ENCODE measurements around the gene TAGAP. TPM values are rescaled to one million over a fixed set of nuclear protein-coding genes. Genes with fewer than 3 reads are reported as not detected.

The TAGAP gene
- total and polyA plus RNA-seq, 2 of the 8 experiments (the other 6 are each of a cell fraction or from before 2014, with no cell fraction given) = not detected

GRCh38 chr6:159004592-159004991, 40.2 kb downstream of the TAGAP start:
- H3K23me2 ChIP-seq (ENCODE audit: low read depth, low read length) = peaks cover 2% of the 10 kb centered on the region; the same call in 1 of the 2 replicates
- no peak overlapping the region for H4K91ac ChIP-seq (replicated peaks; ENCODE audit: insufficient read length, low read length)
- H2BK12ac ChIP-seq (ENCODE audit: low read depth, low read length) = no peak overlapping the region
- FAIRE-seq (no peak), DNase-seq (ENCODE audit: low read depth in 1 of 2, low spot score in 2 of 2) (no peak)
- no peak overlapping the region for H3K27ac ChIP-seq (ENCODE audit: low read depth, low read length)
- no peak overlapping the region for H2BK120ac ChIP-seq (replicated peaks; ENCODE audit: low read depth, low read length)
- WGBS, 2 experiments (ENCODE audit: extremely low coverage in 1 of 2, insufficient coverage in 1 of 2, insufficient read length in 1 of 2, insufficient replicate concordance in 2 of 2, low coverage in 1 of 2, low lambda C conversion rate in 2 of 2, missing lambda C conversion rate in 1 of 2) = 66 to 100% methylated on average over 1 to 3 of the region's 3 CpGs
- H3K23ac ChIP-seq (ENCODE audit: insufficient read length) = no peak overlapping the region
- H3K9ac ChIP-seq (replicated peaks in 1 of 4; ENCODE audit: extremely low read depth in 1 of 4, low read depth in 3 of 4, low read length in 3 of 4) = no peak overlapping the region
- no peaks in the 10 kb centered on the region for H3K9me3 ChIP-seq (ENCODE audit: insufficient read depth in 2 of 2, low read depth in 1 of 2, low read length in 1 of 2)
- ChIA-PET POLR2A (ENCODE audit: partially characterized antibody) (no interaction called here), CTCF (ENCODE audit: partially characterized antibody) (interaction anchor here (1.4 to 2.5 kb wide), 4 partner anchors 100 to 130 kb away, joined by 4 to 7 read pairs (median 6); no protein-coding TSS in a partner anchor)
- no peak overlapping the region for H2AFZ ChIP-seq (ENCODE audit: low read length)
- no peak overlapping the region for H2BK20ac ChIP-seq (ENCODE audit: low read length)
- H3K79me2 ChIP-seq (ENCODE audit: control insufficient read depth in 1 of 2, insufficient read depth in 2 of 2, low read length in 2 of 2) = no peaks in the 10 kb centered on the region
- H3K4ac ChIP-seq (replicated peaks; ENCODE audit: insufficient read length, low read depth, low read length) = no peak overlapping the region
- no peak overlapping the region for H2BK15ac ChIP-seq (ENCODE audit: low read length)
- H3K36me3 ChIP-seq (ENCODE audit: control insufficient read depth in 2 of 4, insufficient read depth in 4 of 4, low read length in 3 of 4) = no peaks in the 10 kb centered on the region
- no peak overlapping the region for H2AK5ac ChIP-seq (ENCODE audit: low read depth, low read length)
- no peak overlapping the region for H4K5ac ChIP-seq (ENCODE audit: insufficient read length, low read depth, low read length)
- H4K20me1 ChIP-seq (replicated peaks in 1 of 2; ENCODE audit: control insufficient read depth in 1 of 2, insufficient read depth in 2 of 2, low read length in 2 of 2) = no peaks in the 10 kb centered on the region
- H3K14ac ChIP-seq (ENCODE audit: insufficient read length) = no peak overlapping the region
- H4K8ac ChIP-seq (ENCODE audit: extremely low read depth, insufficient read depth, low read length) = no peak overlapping the region
- H2BK5ac ChIP-seq (ENCODE audit: low read depth, low read length) = no peak overlapping the region
- no peak overlapping the region for H3K18ac ChIP-seq (ENCODE audit: extremely low read depth, low read length)
- H3K79me1 ChIP-seq (ENCODE audit: low read depth, low read length) = no peaks in the 10 kb centered on the region
- no peak overlapping the region for H3K4me2 ChIP-seq (ENCODE audit: insufficient read depth in 1 of 2, low read depth in 2 of 2, low read length in 2 of 2)
- no peak overlapping the region for H3K56ac ChIP-seq (replicated peaks; ENCODE audit: insufficient read length, low read depth, low read length)
- no peaks in the 10 kb centered on the region for H3K27me3 ChIP-seq (replicated peaks in 1 of 4; ENCODE audit: control insufficient read depth in 3 of 4, extremely low read depth in 1 of 4, insufficient read depth in 3 of 4, low read length in 3 of 4)
- H3K4me3 ChIP-seq (ENCODE audit: extremely low read depth in 1 of 4, insufficient read depth in 2 of 4, low read depth in 3 of 4, low read length in 4 of 4) = no peak overlapping the region
- no peaks in the 10 kb centered on the region; a peak in 1 of 7 replicates for H3K4me1 ChIP-seq (replicated peaks in 1 of 4; ENCODE audit: control insufficient read depth in 3 of 4, insufficient read depth in 4 of 4, low read length in 3 of 4)
- TF ChIP-seq KDM5A (IDR thresholded peaks at IDR 0.05; ENCODE audit: low read length) = no peak
- TF ChIP-seq GTF2F1 (IDR thresholded peaks at IDR 0.05; ENCODE audit: borderline replicate concordance, low read depth, low read length) = no peak
- no peak for TF ChIP-seq SRF (IDR thresholded peaks at IDR 0.05; ENCODE audit: low read depth, low read length)
- TF ChIP-seq RBBP5 (IDR thresholded peaks at IDR 0.05; ENCODE audit: borderline replicate concordance, low read depth, low read length) = no peak
- TF ChIP-seq ATF2 (IDR thresholded peaks at IDR 0.05; ENCODE audit: low read length) = no peak
- no peak for TF ChIP-seq KDM4A (IDR thresholded peaks at IDR 0.05; ENCODE audit: low read depth, low read length, severe bottlenecking)
- no peak for TF ChIP-seq BRCA1 (IDR thresholded peaks at IDR 0.05; ENCODE audit: low read depth, low read length)
- no peak for TF ChIP-seq CBX8 (IDR thresholded peaks at IDR 0.05; ENCODE audit: borderline replicate concordance, low read depth, low read length)
- no peak for TF ChIP-seq CTCF (IDR thresholded peaks at IDR 0.05; ENCODE audit: control extremely low read depth in 1 of 3, insufficient read depth in 1 of 3, low read depth in 1 of 3, low read length in 3 of 3)
- TF ChIP-seq NRF1 (IDR thresholded peaks at IDR 0.05; ENCODE audit: low read depth, low read length) = no peak
